Measurements from ENCODE around the gene HIP1. TPM values are rescaled to one million over a fixed set of nuclear protein-coding genes. Genes with fewer than 3 reads are reported as not detected.

HIP1 gene
- total and polyA plus RNA-seq, 9 of the 15 experiments (the other 6 are each of a cell fraction or from before 2014, with no cell fraction given) = 2.4 to 13.7 (median 9.5) TPM

GRCh38 chr7:75740846-75741497, 2.2 kb upstream of the HIP1 start (continued):
- TF ChIP-seq FOXP1 (CRISPR knock-in tag; IDR thresholded peaks at IDR 0.05) = no peak
- no peak for TF ChIP-seq SREBF1 (IDR thresholded peaks at IDR 0.05; ENCODE audit: borderline replicate concordance, low read depth, low read length)
- peak; percentile 63 for TF ChIP-seq SMARCA4 (IDR thresholded peaks at IDR 0.05)
- no peak for TF ChIP-seq PYGO2 (tag; IDR thresholded peaks at IDR 0.05)
- TF ChIP-seq TGIF2 (CRISPR knock-in tag; IDR thresholded peaks at IDR 0.05) = no peak
- TF ChIP-seq NFIX (CRISPR knock-in tag; IDR thresholded peaks at IDR 0.05; ENCODE audit: low read depth) = no peak
- no peak for TF ChIP-seq FOXJ3 (CRISPR knock-in tag; IDR thresholded peaks at IDR 0.05)
- peak; percentile 73 for TF ChIP-seq VEZF1 (CRISPR knock-in tag; IDR thresholded peaks at IDR 0.05)
- peak in 1 of 2 experiments; percentile 27; a peak in 1 of 4 replicates for TF ChIP-seq FOXA3 (CRISPR knock-in tag; conservative IDR thresholded peaks at IDR 0.05 in 1 of 2, IDR thresholded peaks at IDR 0.05 in 1 of 2)
- TF ChIP-seq ZBTB43 (CRISPR knock-in tag; IDR thresholded peaks at IDR 0.05) = no peak
- TF ChIP-seq, protein P1, sequence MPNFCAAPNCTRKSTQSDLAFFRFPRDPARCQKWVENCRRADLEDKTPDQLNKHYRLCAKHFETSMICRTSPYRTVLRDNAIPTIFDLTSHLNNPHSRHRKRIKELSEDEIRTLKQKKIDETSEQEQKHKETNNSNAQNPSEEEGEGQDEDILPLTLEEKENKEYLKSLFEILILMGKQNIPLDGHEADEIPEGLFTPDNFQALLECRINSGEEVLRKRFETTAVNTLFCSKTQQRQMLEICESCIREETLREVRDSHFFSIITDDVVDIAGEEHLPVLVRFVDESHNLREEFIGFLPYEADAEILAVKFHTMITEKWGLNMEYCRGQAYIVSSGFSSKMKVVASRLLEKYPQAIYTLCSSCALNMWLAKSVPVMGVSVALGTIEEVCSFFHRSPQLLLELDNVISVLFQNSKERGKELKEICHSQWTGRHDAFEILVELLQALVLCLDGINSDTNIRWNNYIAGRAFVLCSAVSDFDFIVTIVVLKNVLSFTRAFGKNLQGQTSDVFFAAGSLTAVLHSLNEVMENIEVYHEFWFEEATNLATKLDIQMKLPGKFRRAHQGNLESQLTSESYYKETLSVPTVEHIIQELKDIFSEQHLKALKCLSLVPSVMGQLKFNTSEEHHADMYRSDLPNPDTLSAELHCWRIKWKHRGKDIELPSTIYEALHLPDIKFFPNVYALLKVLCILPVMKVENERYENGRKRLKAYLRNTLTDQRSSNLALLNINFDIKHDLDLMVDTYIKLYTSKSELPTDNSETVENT (CRISPR knock-in tag; IDR thresholded peaks at IDR 0.05) = no peak
- TF ChIP-seq, protein P2, sequence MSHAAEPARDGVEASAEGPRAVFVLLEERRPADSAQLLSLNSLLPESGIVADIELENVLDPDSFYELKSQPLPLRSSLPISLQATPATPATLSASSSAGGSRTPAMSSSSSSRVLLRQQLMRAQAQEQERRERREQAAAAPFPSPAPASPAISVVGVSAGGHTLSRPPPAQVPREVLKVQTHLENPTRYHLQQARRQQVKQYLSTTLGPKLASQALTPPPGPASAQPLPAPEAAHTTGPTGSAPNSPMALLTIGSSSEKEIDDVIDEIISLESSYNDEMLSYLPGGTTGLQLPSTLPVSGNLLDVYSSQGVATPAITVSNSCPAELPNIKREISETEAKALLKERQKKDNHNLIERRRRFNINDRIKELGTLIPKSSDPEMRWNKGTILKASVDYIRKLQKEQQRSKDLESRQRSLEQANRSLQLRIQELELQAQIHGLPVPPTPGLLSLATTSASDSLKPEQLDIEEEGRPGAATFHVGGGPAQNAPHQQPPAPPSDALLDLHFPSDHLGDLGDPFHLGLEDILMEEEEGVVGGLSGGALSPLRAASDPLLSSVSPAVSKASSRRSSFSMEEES (CRISPR knock-in tag; IDR thresholded peaks at IDR 0.05) = no peak
- no peak for TF ChIP-seq GABPB1 (CRISPR knock-in tag; IDR thresholded peaks at IDR 0.05)
- TF ChIP-seq ASH1L (IDR thresholded peaks at IDR 0.05; ENCODE audit: borderline replicate concordance, low read depth, partially characterized antibody) = no peak
- TF ChIP-seq E2F3 (CRISPR knock-in tag; IDR thresholded peaks at IDR 0.05) = no peak
- no peak for TF ChIP-seq PTBP1 (IDR thresholded peaks at IDR 0.05; ENCODE audit: low read depth, low read length)
- no peak for TF ChIP-seq SIX5 (IDR thresholded peaks at IDR 0.05; ENCODE audit: borderline replicate concordance in 1 of 2, insufficient read depth in 1 of 2, low read depth in 1 of 2, low read length in 2 of 2)
- TF ChIP-seq SLC30A9 (CRISPR knock-in tag; IDR thresholded peaks at IDR 0.05) = no peak
- TF ChIP-seq HSF4 (CRISPR knock-in tag; IDR thresholded peaks at IDR 0.05; ENCODE audit: borderline replicate concordance) = no peak
- no peak for TF ChIP-seq PRPF4 (IDR thresholded peaks at IDR 0.05; ENCODE audit: insufficient read depth, low read depth, low read length, poor library complexity, severe bottlenecking)
- TF ChIP-seq SETDB1 (IDR thresholded peaks at IDR 0.05; ENCODE audit: low read length) = no peak
